ENCODE measurements around the gene CX3CR1. TPM values are rescaled to one million over a fixed set of nuclear protein-coding genes. Genes with fewer than 3 reads are reported as not detected.

CX3CR1 gene
- total RNA-seq, result 11.6 TPM

GRCh38 chr3:39279745-39280517, at the start of gene CX3CR1:
Gene CX3CR1, minus strand, starts transcription at chr3:39280036. Its CDS starts 13,527 bp downstream, at chr3:39266509.

GRCh38 chr3:39329493-39329892, 49.7 kb upstream of the CX3CR1 start, which contains the start of gene CCR8:
Gene CCR8, plus strand, starts transcription at chr3:39329709. Its CDS starts 2,623 bp downstream, at chr3:39332332.

Other genes starting within 250 kb of the CX3CR1 start
- 0.63 TPM for gene SCN11A, start 228.1 kb downstream of the CX3CR1 start, total RNA-seq
- gene WDR48, start 228.0 kb downstream of the CX3CR1 start, total RNA-seq, result 87.3 TPM
- gene GORASP1, start 172.4 kb downstream of the CX3CR1 start, total RNA-seq, result 48.8 TPM
- 12.8 TPM for gene TTC21A, start 172.4 kb downstream of the CX3CR1 start, total RNA-seq
- 4.1 TPM for gene CSRNP1, start 126.4 kb downstream of the CX3CR1 start, total RNA-seq
- not detected for gene XIRP1, start 87.4 kb downstream of the CX3CR1 start, total RNA-seq
- not detected for gene CCR8, start 49.7 kb upstream of the CX3CR1 start, total RNA-seq
- gene SLC25A38, start 103.3 kb upstream of the CX3CR1 start, total RNA-seq, result 14.4 TPM
- 953 TPM for gene RPSA, start 126.7 kb upstream of the CX3CR1 start, total RNA-seq
- gene MOBP, start 187.6 kb upstream of the CX3CR1 start, total RNA-seq, result 0.63 TPM

All from parietal lobe (tissue), 1 donor.